Adrenal gland (tissue), 12 donors: ENCODE data around the gene KLHL42. TPM values are rescaled to one million over a fixed set of nuclear protein-coding genes. Genes with fewer than 3 reads are reported as not detected.

ENCODE experiments used
- DNase-seq, 7 donors: peaks; one replicate each; pipeline ENCODE4 v3.0.0-alpha.2; 2019 to 2020
- H3K27ac ChIP-seq, 5 donors: fragments of 200-600 bp; sonication (generic) in 4 of 5; 1 replicate in 3 of 5; 2 replicates in 2 of 5; pipeline versions ENCODE4 v1.5.1 to v1.8.0; 2016 to 2020; ENCODE audit warnings: mild to moderate bottlenecking in 1 of 5
- H3K27me3 ChIP-seq: fragments of 200-600 bp; 2 replicates; pipeline ENCODE4 v1.8.0; 2021
- H3K36me3 ChIP-seq, 2 donors: fragments of 200-600 bp; replicated peaks in 1 of 2; 1 replicate in 1 of 2; 2 replicates in 1 of 2; pipeline versions ENCODE4 v1.5.1 to v1.8.0; 2018 to 2022
- H3K4me1 ChIP-seq, 2 donors: fragments of 200-600 bp; replicated peaks in 1 of 2; 1 replicate in 1 of 2; 2 replicates in 1 of 2; pipeline versions ENCODE4 v1.5.1 to v1.8.0; 2018 to 2021
- H3K4me3 ChIP-seq, 4 donors: fragments of 200-600 bp; sonication (generic) in 3 of 4; one replicate each; pipeline ENCODE4 v1.5.1; 2016 to 2018
- H3K9me3 ChIP-seq, 3 donors: fragments of 200-600 bp; sonication (generic) in 1 of 3; replicated peaks in 1 of 3; 1 replicate in 2 of 3; 2 replicates in 1 of 3; pipeline versions ENCODE4 v1.5.1 to v1.8.0; 2016 to 2021
- CTCF ChIP-seq, 6 experiments: fragments of 450-650 bp in 4 of 6; fragments of 200-600 bp in 2 of 6; sonication (generic) in 1 of 6; IDR thresholded peaks; 1 replicate in 5 of 6; 2 replicates in 1 of 6; pipeline versions ENCODE4 v1.5.1 to v1.8.0; 2016 to 2021; ENCODE audit warnings: antibody characterized with exemption in 6 of 6, mild to moderate bottlenecking in 2 of 6, moderate library complexity in 1 of 6
- POLR2A ChIP-seq, 2 donors: fragments of 450-650 bp; IDR thresholded peaks; one replicate each; pipeline ENCODE4 v1.6.1; 2017; ENCODE audit warnings: antibody characterized with exemption in 2 of 2, mild to moderate bottlenecking in 2 of 2, moderate library complexity in 1 of 2
- WGBS, 4 donors: extraction: QIAGEN DNeasy Blood & Tissue Kit in 2 of 4; methylation state at CpG; one replicate each; pipeline versions ENCODE4 v1.1.5 to v1.1.7; 2013 to 2017; 5-methylcytosine and 5-hydroxymethylcytosine counted together
- intact Hi-C, 2 donors: fragments of 100-400 bp; cut with DNase I; formaldehyde crosslinking; loops; one replicate each; pipeline versions ENCODE4 v1.14.1 to v1.15.0; 2022 to 2023
- polyA plus RNA-seq, 3 donors: library from polyadenylated mRNA; stranded (reverse); fragments of 200-250 nt in 2 of 3; fragments of 350-450 nt in 1 of 3; fragmentation: Illumina TruSeq in 1 of 3; extraction: RNeasy Lipid Tissue Mini Kit (QIAGEN cat#74804) in 1 of 3; gene quantifications; one replicate each; pipeline ENCODE4 v1.2.3, GENCODE V29; 2013 to 2014
- total RNA-seq, 9 donors: library from RNA; depleted of rRNA in 4 of 9; stranded (reverse); fragments of >200 nt in 4 of 9; fragments of 120-200 nt in 1 of 9; fragmentation: NEBNext Ultra II Directional in 1 of 9; extraction: Animal tissue kit (Norgen Biotek cat#: 25700) in 1 of 9; gene quantifications; one replicate each; pipeline versions ENCODE4 v1.1.0 to v1.2.4, GENCODE V29; 2013 to 2023
- donor health status: healthy with polysubstance abuse.
- donor health status: Bipolar disorder and iron deficiency.
- donor health status: DM: yes; HTN: yes; CAD: no.
- donor health status: DM: no; HTN: no; CAD: no.
- donor health status: DM: no; HTN: no; CAD: no.
- donor health status: DM: yes; HTN: yes; CAD: no.

Gene KLHL42
- total and polyA plus RNA-seq, 12 donors = 7.8 to 23.7 (median 18.4) TPM

- no peaks in the 10 kb centered on the region for H3K4me1 ChIP-seq
- TF ChIP-seq POLR2A (IDR thresholded peaks at IDR 0.05) (no peak), CTCF (IDR thresholded peaks at IDR 0.05) (no peak)
- no peaks in the 10 kb centered on the region for H3K9me3 ChIP-seq
- H3K36me3 ChIP-seq = peaks cover 0 to 44% of the 10 kb centered on the region in 2 donors
- intact Hi-C loops = no loop called here
- DNase-seq = no peak
- 87 to 91% (median 89%) methylated on average over 6 of the region's 6 CpGs for WGBS, 4 donors
- H3K4me3 ChIP-seq = no peak overlapping the region
- H3K27ac ChIP-seq = no peak overlapping the region
- H3K27me3 ChIP-seq = no peaks in the 10 kb centered on the region
Measured at GRCh38 chr12:27794818-27795584, 15.0 kb downstream of the KLHL42 start.

GRCh38 chr12:27796128-27796527 lies 16.1 kb downstream of the KLHL42 start:
- Histone ChIP-seq H3K27ac (no peak overlapping the region), H3K4me1 (no peaks in the 10 kb centered on the region), H3K27me3 (no peaks in the 10 kb centered on the region), H3K36me3 (peaks cover 0 to 44% of the 10 kb centered on the region in 2 donors), H3K9me3 (no peaks in the 10 kb centered on the region), H3K4me3 (no peak overlapping the region)
- DNase-seq = no peak
- no peak for TF ChIP-seq POLR2A (IDR thresholded peaks at IDR 0.05)
- 89 to 97% (median 93%) methylated on average over 7 of the region's 7 CpGs for WGBS, 4 donors
- intact Hi-C loops = no loop called here

- intact Hi-C loops = no loop called here
- Histone ChIP-seq H3K4me1 (no peaks in the 10 kb centered on the region), H3K36me3 (peaks cover 0 to 36% of the 10 kb centered on the region in 2 donors), H3K27me3 (no peaks in the 10 kb centered on the region), H3K9me3 (no peaks in the 10 kb centered on the region), H3K4me3 (no peak overlapping the region), H3K27ac (no peak overlapping the region)
- DNase-seq = no peak
- WGBS, 4 donors = 94 to 97% (median 95%) methylated on average over 24 of the region's 24 CpGs
- no peak for TF ChIP-seq POLR2A (IDR thresholded peaks at IDR 0.05)
- TF ChIP-seq CTCF (IDR thresholded peaks at IDR 0.05) = no peak
Measured at GRCh38 chr12:27797301-27798025, 17.4 kb downstream of the KLHL42 start.

- DNase-seq = no peak
- no peak overlapping the region for H3K27ac ChIP-seq
- H3K9me3 ChIP-seq = no peaks in the 10 kb centered on the region
- no peaks in the 10 kb centered on the region for H3K4me1 ChIP-seq
- no peaks in the 10 kb centered on the region for H3K27me3 ChIP-seq
- TF ChIP-seq CTCF (IDR thresholded peaks at IDR 0.05) = no peak
- TF ChIP-seq POLR2A (IDR thresholded peaks at IDR 0.05) = no peak
- peaks cover 0 to 31% of the 10 kb centered on the region in 2 donors for H3K36me3 ChIP-seq
- intact Hi-C loops = no loop called here
- no peak overlapping the region for H3K4me3 ChIP-seq
- WGBS, 4 donors = 83 to 96% (median 92%) methylated on average over 3 of the region's 3 CpGs
Measured at GRCh38 chr12:27800819-27801218, 20.8 kb downstream of the KLHL42 start.
